Stimulated activated CD4-positive, alpha-beta T cell treated with anti-CD3 and anti-CD28 coated beads, TNF-alpha, amount 100 ng/mL, for 1 hour (primary cell): ENCODE measurements around the gene OPCML.

Experiments
- DNase-seq, 3 donors: peaks; one replicate each; pipeline ENCODE4 v3.0.0-alpha.2; 2020; ENCODE audit warnings: low read depth in 3 of 3, low spot score in 1 of 3

The OPCML gene

GRCh38 chr11:132459736-132460135 lies 1072.6 kb downstream of the OPCML start:
- DNase-seq = no peak

GRCh38 chr11:132457445-132457844 lies 1074.9 kb downstream of the OPCML start:
- DNase-seq = no peak

- no peak for DNase-seq
These were observed 1075.5 kb downstream of the OPCML start for GRCh38 chr11:132456751-132457328.

DNA sequence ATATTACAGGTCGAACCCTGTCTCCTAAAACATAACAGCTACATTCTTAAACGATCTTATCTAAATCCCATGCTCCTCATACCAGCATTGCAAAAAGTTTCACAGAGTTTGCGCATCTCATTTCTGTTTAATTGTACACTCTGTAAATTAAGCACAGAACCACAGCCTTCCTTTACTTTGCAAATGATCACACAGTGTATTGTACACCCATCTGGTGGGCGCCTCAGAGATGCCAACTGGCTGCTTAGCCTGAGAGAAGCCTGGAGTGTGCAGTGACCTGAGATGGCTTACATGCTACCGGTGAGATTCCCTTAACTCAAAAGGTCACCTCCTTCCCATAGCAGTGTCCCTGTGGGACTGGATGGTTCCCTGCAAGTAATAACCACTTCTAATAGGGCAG lies 1077.3 kb downstream of the OPCML start:
- no peak for DNase-seq

DNA sequence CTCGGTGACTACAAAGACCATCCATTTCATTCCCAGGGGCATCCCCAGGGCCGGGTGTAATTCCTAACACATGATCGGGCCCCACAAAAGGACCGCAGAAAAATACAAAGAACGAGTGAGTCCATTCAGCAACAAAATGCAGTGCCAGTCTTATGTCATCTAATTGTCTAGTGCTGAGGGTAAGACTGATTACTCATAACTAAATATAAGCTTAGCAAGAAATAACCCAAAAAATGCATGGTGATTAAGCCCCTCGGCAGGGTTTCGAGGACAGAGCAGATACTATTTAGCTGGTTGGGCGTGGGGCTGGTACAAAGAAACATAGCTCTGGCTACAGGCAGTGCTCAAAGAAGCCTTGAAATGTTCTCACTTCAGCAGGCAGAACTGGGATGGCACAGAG lies 1078.9 kb downstream of the OPCML start:
- DNase-seq = no peak

DNA sequence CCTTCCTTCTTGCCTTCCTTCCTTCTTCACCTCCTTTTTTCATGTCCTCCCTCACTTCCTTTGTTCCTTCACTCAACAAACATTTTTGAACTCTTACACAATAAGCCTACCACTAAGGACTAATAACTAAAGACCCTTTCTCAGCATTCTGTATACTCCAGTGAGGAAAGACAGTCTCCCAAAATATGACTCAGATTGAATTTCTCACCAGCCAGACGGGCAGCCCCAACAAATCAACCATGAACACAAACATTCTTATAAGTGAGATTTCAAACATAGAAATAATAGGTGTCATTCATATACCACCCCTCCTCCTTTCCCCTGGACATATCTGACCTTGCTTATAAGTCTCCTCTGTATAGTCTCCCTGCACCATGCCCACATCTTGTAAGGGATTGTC lies 1079.7 kb downstream of the OPCML start:
- DNase-seq = no peak

- no peak for DNase-seq
These were observed 1080.2 kb downstream of the OPCML start for GRCh38 chr11:132451942-132452601.

DNA sequence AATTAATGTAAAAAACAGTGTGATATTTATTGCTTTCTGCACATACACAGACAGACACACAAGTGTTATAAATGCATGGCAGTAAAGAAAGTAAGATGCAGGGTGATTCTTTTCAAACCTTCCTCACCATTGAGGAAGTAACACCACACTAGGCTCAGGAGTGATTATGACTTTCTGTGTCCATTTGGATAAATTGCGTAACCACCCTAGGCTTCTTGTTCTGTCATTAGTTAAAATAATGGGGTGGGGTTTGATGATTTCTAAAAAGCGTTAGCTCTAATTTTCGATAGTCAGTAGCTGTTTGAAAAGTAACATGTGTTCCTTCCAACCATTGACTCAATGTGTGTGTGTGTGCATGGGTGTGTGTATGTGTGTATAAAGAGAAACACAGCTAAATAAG lies 1081.7 kb downstream of the OPCML start:
- DNase-seq = no peak

DNA sequence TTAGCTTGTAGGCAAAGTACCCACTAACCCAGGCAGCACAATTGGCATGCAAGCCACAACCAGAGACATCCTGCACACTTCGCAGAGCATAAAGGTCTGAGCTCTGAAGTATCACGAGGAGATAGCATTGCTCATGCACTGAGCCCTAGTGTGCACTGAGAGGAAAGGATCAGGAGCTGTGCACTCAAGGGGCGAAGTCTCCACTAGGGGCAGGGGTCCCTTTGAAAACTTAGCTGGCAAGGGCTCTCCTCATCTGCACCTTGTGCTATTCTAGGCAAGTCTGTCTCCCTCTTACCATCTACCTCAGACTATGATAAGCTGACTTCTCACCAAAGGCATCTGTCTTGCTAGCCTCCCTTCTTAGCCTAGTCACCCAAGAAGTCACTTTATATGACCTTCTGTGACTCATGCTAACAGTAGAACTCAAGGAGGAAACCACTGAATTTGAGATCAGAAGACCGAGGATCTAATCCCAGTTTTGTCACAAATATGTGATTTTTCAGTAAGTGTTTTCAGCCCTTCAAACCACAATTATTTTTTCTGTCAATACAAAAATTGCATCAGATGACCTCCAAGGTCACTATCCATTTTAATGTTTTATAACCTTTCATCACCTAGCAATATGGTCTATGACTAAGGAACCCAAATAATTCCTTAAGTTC lies 1083.8 kb downstream of the OPCML start:
- DNase-seq = no peak

DNA sequence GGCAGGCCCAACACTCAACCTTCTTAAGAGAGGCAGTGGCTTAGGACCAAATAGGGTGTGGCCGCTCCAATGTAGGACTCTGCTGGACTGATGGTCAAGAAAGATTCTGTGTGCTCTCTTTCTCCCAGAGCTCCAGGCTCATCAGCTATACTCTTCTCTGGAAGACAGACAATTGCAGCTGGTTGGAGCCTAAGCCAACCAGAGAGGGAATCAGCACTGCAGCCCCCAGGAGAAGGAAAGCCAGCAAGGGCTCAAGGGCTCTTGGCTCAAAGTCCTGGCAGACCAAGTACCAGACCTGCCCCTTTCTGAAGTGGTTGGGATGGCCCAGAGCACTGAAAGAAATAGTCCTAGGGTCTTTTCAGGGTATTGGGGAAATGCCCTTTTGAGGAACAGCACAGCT lies 1084.5 kb downstream of the OPCML start:
- no peak for DNase-seq

DNA sequence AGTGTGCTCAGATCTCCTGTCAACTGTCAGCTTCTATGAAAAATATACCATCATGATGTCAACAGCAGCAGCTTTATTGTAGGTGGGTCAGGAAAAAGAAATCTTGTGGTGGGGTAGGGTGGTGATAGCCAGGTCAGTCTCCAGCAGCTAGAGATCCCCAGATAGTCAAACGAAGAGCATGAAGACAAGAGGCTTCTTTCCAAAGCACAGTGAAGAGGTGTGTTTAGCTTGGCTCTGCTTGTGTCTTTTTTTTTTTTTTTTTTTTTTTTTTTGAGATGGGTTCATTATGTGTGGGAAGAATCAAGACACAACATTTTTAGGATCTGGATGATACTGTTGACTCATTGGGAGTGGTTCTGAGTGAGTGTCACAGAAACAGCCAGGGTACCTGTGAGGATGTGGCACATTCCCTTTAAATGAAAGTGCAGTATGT lies 1086.4 kb downstream of the OPCML start:
- no peak for DNase-seq

GRCh38 chr11:132444911-132445310 lies 1087.4 kb downstream of the OPCML start:
- no peak for DNase-seq

- no peak for DNase-seq
These were observed 1092.5 kb downstream of the OPCML start for GRCh38 chr11:132439711-132440255.

DNA sequence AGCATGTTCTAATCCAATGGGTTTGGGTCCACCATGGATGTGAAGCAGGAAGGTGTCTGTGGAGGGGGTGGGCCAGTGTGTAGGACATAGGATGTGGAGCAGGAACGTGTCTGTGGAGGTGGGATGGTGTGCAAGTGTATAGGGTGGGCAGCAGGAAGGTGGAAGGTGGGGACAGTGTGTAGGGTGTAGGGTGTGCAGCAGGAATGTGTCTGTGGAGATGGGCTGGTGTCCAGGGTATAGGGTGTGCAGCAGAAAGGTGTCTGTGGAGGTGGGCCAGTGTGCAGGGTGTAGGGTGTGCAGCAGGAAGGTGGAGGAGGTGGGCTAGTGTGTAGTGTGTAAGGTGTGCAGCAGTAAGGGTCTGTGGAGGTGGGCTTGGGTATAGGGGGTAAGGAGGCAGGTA lies 1093.9 kb downstream of the OPCML start:
- no peak for DNase-seq

DNA sequence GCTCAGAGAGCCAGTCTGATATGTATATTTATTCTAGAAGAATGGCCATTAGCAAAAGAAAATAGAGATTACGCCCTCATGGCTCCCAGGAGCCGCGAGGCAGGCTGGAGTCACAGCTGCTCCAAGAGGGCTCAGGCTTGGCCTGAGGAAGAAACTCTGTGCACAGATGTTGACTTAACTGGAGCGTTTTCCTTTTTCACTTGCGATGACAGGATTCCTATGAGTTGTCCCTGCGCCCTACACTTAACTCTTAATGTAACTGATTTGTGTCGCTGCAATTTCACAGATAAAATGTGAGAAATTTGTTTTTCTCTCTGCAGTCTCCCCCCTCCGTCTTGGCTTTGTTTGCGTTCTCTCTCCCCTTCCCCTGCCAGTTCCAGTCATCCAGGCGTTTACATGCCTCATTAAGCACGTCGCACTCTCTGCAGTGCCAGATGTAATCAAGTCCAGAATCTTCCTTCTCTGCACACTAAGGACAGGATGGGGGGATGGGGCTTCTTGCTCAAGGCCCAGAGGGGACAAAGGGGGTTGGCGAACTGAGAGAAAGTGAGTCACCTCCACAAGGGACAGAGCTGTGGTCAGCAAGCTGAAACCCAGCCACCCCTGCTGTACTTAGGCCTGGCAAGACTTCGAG lies 1101.8 kb downstream of the OPCML start:
- no peak for DNase-seq

- DNase-seq = no peak
These were observed 1102.6 kb downstream of the OPCML start for GRCh38 chr11:132429685-132430084.

- no peak for DNase-seq
These were observed 1104.7 kb downstream of the OPCML start for GRCh38 chr11:132427611-132428010.

GRCh38 chr11:132424433-132424832 lies 1107.9 kb downstream of the OPCML start:
- no peak for DNase-seq

- DNase-seq = no peak
These were observed 1109.0 kb downstream of the OPCML start for GRCh38 chr11:132423266-132423665.

DNA sequence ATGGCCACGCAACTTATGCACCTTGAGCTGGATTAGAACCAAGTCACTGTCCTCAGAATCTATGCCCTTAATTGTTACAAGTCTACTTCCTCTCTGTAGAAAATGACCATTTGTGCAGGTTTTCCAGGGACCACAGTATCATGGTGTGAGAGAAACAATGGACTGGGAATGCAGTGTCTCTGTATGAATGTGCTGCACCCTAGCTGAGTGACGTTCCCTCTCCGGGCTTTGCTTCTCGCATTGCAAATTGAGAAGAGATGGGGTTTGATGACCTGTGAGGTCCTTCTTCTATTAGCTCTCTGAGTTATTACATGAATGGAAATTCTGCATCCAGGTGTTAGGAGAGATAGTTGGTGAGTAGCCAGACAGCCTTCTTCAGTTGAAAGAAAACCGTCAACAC lies 1109.6 kb downstream of the OPCML start:
- no peak for DNase-seq

- no peak for DNase-seq
These were observed 1110.7 kb downstream of the OPCML start for GRCh38 chr11:132421555-132421954.

DNA sequence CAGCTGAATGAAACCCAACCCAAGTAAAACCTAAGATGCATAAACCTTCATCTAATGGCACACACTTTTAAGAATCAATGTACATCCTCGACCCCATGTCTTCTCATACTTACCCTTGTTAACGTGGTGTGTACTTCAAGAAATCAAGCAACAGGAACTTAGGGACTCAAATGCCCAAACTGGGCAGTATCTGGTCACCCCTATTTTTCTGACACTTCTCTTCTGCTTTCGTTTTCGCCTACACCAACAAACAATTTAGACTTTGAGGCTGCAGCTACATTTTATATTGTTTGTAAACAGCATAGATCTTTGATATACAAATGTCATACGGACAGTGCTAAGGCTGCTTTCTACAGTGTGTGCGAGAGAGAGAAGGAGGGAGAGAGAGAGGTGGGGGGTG lies 1117.8 kb downstream of the OPCML start:
- no peak for DNase-seq
